GM19324 (cell line): ENCODE data around the gene RAC2.

ENCODE experiments used
- ATAC-seq: cut with Tn5 transposase; IDR thresholded peaks from one replicate; pipeline ENCODE4 v1.9.1; 2021; ENCODE audit warnings: mild to moderate bottlenecking, moderate library complexity; ENCODE audit not compliant: unreplicated experiment, low FRiP score

Gene RAC2

GRCh38 chr22:37179622-37180420 is 64.2 kb downstream of the RAC2 start:
- ATAC-seq, result no peak

- ATAC-seq, result no peak
Observed at GRCh38 chr22:37179126-37179470, 65.0 kb downstream of the RAC2 start.

- ATAC-seq, result no peak
Observed at GRCh38 chr22:37178350-37179125, 65.5 kb downstream of the RAC2 start.

- no peak for ATAC-seq
Observed at GRCh38 chr22:37177755-37178154, 66.3 kb downstream of the RAC2 start.

GRCh38 chr22:37177221-37177620 is 66.8 kb downstream of the RAC2 start:
- ATAC-seq, result no peak

- no peak for ATAC-seq
Observed at GRCh38 chr22:37176464-37177061, 67.5 kb downstream of the RAC2 start.

GRCh38 chr22:37175414-37176281 is 68.4 kb downstream of the RAC2 start:
- no peak for ATAC-seq
